NCI-H774 (cell line): ENCODE measurements around the gene TDRD5.
"Not testable (repeated sequence)": the region's sequence is repeated elsewhere in the genome, so short reads cannot be mapped to it uniquely, and the experiment has no call there.

Experiments
- DNase-seq: peaks from one replicate; lab custom pipeline; 2025; lab: John Stamatoyannopoulos, UW

TDRD5 gene

DNA sequence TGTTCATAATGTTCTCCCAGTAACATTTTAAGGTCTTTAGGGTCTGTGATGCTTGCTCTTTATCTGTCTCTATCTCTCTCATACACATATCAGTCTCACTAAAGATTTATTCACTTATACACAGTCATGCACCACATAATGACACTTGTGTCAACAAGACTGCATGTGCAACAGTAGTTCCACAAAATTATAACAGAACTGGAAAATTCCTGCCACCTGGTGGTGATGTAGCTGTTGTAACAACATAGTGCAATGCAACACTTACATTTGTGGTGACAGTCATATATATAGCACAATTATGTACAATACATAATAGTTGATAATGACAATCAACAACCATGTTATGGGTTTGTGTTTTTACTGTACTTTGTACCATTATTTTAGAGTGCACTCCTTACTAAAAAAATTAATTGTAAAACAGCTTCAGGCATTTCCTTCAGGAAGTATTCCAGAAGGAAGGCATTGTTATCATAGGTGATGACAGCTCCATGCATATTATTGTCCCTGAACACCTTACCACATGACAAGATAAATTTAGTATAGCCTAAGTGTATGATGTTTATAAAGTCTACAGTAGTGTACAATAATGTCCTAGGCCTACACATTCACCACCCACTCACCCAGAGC lies 8.1 kb downstream of the TDRD5 start:
- DNase-seq = peak; percentile 23

DNA sequence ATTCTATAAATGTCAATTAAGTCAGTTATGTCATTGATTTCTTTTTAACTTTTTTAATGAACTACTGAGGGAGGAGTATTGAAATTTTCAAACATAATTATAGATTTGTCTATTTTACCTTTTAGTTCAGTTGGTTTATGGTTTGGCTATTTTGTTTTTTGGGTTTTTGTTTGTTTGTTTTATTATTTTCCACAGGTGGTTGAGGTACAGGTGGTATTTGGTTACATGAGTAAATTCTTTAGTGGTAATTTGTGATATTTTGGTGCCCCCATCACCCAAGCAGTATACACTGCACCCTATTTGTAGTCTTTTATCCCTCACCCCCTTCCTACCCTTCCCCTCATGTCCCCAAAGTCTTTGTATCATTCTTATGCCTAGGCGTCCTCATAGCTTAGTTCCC lies 9.5 kb downstream of the TDRD5 start:
- DNase-seq = no peak

DNA sequence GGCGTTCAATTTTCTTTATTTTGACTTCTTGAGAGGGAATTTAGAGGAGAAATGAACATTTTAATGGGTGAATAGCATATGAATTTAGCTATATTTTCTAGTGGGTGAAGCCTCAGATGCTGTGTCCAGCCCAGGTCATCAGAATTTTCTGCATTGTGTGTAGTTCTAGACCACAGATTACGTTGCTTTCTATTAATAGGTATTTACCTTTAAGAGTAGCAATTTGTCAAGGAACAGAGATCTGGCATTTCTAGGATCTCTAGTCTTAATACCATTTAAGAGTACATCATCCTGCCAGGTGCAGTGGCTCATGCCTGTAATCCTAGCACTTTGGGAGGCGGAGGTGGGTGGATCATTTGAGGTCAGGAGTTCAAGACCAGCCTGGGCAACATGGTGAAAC lies 20.7 kb downstream of the TDRD5 start:
- DNase-seq = no peak

DNA sequence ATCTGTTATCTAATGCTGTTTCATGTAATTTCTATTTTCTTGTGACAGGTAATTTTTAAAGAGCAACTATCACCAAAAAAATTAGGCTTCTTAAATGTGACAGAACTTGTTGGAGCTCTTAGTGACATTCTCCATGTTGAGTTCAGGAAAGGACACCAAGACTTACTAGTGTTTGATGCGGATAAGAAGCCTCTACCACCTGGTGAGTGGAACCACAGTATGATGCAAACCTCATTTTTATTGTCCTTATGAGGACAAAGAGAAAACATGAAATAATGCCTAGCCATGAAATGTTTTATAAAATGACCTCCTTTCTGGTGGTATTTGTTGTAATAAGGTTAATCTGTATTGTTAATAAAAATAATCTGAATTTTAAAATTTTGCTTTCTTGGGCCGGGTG lies 39.1 kb downstream of the TDRD5 start:
- DNase-seq = no peak

DNA sequence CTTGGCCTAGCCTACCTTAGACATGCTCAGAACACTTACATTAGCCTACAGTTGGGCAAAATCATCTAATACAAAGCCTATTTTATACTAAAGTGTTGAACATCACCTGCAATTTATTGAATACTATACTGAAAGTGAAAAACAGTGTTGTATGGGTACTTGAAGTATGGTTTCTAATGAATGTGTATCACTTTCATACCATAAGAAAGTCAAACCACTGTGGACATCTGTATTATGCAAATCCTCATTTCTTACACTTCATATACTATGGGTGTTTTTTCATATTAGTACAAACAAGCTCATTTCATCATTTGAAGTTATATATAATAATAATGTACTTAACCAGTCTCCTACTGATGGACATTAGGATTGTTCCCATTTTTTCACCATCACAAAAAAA lies 41.2 kb downstream of the TDRD5 start:
- no peak for DNase-seq

DNA sequence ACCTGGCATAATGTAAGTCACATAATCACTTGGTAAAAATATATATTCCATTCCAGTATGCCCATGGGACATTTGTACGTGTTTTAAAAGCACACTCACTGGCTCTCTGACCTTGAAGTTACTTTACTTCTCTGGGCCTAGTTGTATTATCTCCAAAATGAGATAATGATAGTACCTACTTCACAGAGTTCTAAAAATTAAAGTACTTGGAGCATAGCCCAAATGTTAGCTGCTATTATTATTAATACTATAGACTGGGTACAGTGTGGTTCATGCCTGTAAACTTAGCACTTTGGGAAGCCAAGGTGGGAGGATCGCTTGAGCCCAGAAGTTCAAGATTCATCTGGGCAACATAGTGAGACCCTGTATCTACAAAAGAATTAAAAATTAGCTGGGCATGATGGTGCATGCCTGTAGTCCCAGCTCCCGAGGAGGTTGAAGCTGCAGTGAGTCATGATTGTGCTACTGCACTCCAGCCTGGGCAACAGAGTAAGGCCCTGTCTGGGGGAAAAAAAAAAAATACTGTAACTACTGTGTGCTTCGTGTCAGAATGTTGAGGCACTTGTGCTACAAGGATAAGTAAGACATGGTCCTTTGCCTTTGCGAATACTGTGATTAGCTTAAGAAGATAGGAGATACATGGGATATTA lies 45.7 kb downstream of the TDRD5 start:
- no peak for DNase-seq

DNA sequence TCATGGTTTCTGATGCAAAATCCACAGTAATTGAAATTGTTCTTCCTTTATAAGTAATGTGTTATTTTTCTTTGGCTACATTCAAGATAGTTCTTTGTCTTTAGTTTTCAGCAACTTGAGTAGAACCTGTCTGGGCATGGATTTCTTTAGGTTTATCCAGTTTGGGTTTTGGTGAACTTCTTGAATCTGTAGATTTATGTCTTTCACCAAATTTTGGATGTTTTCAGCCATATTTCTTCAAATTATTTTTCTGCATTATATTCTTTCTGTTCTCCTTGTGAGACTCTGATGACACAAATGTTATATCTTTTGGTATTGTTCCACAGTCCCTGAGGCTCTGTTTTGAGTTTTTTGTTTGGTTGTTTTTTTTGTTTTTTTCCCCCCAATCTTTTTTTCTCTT lies 69.4 kb downstream of the TDRD5 start:
- no peak for DNase-seq

DNA sequence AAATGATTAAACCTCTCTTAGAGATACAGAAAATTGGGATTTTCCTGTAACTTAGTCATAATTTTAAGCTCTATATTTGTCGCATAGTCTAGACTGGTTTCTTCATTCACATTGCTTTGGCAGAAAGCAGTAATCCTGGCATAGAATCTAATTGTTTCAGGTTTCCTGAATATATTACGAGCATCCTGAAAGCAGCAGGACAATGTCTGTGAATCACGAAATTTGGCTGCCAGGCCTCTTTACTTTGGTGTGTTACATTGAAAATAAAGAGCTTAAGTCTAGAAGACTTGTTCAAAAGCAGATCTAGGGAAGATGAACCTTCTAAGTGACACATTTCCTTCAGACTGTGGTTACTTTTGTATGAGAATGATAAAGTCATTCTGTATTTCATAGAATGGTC lies 72.2 kb downstream of the TDRD5 start:
- DNase-seq = no peak

DNA sequence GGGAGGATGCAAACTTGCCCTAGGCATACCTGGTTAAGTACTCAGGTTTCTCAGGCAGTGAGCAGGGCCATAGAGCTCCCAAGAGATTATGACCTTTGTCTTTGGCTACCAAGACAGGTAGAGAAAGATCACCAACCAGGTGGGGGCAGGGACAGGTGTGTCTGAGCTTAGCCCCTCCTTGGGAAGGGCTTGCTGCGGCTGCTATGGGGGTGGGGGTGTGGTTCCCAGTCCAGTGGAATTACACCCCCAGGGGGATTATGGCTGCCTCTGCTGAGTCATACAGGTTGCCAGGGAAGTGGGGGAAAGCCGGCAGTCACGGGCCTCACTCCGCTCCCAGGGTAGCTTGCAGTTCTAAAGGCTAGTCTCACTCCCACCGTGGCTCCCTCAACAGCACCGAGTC lies 86.2 kb downstream of the TDRD5 start:
- no peak for DNase-seq

DNA sequence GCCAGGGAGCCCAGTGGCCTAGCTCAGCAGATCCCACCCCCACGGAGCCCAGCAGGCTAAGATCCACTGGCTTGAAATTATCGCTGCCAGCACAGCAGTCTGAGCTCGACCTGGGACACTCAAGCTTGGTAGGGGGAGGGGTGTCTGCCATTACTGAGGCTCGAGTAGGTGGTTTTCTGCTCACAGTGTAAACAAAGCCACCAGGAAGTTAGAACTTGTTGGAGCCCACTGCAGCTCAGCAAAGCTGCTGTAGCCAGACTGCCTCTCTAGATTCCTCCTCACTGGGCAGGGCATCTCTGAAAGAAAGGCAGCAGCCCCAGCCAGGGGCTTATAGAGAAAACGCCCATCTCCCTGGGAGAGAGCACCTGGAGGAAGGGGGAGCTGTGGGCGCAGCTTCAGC lies 102.9 kb downstream of the TDRD5 start:
- not testable (repeated sequence) for DNase-seq

DNA sequence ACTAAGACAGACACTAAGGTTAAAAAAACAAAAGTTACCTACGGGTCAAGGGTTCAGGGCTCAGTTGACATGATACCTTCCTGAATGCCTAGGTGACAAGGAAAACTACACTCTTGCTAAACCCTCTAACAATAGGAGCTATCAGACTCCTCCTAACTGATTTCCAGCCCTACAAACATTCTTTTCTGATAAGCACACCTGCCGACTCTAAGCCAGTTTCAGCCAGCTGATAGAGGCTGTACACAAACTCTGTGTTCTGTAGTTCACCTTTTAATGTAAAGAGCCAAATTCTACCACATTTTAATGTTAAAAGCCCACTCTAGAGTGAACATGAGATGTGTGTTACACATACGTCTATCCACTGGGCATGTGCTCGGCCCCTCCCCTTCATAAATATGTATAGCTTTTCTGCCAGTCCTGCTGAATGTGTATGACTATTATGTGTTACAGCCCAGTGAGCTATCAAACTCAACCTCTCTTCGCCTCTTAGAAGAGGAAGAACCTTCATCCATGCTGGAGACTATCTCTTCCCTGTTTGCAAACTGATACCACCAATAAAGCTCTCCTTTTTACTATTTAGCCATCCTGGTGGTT lies 111.4 kb downstream of the TDRD5 start:
- no peak for DNase-seq

DNA sequence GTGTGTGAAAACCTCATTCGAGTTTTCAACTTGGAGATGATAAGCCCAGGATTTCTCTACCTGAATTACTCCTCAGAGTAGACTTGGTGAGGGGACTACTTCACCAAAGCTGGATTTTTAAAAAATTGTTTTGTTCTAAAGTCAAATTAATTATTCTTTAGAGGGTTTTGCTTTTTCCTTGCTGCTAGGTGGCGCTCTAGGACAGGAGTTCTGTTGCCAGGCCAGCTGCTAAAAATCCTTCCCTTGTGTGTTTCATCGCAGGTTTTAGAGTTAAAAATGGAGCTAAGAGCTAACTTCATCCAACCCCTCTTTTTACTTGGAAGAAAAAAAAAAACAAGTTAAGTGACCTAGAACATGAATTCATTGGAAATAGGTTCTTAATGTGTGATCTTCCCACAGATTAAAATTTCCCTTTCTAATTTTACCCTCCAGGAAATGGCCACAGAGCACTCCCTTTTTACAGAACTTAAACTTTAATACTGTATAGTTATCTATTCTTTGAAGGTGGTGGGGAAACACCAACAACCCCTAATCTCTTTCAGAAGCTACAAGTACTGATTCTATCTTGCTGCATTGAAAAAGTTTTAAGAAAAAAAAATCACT lies 114.8 kb downstream of the TDRD5 start:
- peak; percentile 45 for DNase-seq

DNA sequence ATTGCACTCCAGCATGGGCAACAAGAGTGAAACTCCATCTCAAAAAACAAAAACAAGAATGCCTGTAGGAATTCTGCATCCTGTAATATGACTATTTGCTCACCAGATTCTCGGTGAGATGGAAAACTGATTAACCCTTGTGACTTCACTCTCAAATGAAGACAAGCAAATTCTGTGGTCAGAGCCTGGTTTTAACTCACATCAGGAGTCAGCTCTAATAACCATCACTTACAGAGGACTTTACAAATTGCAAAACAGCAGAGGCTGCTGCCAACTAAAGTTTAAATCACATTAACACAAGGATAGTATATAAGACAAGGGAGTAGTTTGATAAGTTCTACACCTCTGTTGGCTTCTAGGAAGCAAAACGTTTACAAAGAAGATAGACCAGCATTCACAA lies 115.8 kb downstream of the TDRD5 start:
- no peak for DNase-seq

DNA sequence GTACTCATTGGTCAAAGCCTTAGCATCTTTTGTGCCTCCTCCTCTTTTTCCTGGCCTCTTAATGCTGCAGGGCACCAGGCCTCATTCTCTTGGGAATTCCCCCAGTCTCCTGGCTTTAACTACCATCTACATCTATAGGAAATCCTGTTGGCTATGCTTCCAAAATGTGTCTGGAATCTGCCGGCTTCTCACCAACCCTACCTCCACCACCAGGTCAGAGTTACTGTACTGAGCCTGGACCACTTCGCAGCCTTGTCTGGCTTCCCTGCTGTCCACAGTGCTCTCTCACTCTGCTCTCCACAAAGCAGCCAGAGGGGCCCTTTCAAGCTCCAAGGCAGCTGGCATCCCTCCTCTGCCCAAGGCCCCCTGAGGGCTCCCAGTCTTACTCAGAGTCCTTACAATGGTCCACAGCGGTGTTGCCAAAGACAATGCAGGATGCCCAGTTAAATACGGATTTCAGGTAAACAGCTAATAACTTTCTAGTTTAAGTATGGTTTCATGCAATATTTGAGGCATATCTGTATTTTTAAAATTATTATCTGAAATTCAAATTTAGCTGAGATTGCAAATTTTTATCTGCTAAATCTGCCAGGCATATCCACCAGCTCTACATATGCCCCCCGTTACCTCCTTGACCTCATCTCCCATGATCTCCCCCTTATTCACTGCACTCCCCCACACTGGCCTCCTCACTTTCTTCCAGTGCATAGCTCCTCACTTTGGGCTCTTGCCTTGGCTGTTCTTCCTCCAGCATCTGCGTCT lies 117.0 kb downstream of the TDRD5 start:
- no peak for DNase-seq

DNA sequence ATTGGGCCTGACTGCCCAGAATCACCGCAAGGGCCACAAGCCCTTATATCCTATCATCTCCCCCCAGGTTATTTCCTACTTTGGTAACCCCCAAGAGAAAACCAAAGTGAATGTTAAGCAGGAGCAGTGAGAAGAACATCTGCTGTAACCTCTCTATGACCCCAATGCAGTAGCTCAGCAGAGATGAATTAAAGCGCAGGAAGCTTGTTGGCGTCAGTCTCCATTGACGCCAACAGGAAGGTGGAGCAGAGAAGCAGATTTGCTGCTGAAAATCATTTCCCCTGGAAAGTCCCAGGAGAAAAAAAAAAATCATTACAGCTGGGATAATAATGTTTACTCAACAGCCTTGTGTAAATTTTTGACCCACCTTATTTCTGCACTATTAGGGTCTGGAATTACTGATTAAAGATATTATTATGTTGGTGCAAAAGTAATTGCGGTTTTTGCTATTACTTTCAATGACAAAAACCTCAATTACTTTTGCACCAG lies 118.3 kb downstream of the TDRD5 start:
- no peak for DNase-seq

DNA sequence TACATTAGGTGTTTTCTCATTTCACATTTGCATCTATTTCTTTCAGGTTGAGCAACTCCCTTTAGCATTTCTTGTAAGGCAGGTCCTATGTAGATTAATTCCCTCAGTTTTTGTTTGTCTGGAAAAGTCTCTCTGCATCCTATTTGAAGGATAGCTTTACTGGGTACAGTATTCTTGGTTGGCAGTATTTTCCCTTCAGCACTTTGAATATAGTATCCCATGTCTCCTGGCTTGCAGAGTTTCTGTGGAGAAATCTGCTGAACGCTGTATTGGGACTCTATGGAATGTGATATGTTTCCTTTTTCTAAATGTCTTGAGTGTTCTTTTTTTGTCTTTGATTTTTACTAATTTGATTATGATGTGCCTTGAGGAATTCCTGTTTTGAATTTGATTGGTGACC lies 122.5 kb downstream of the TDRD5 start:
- no peak for DNase-seq

DNA sequence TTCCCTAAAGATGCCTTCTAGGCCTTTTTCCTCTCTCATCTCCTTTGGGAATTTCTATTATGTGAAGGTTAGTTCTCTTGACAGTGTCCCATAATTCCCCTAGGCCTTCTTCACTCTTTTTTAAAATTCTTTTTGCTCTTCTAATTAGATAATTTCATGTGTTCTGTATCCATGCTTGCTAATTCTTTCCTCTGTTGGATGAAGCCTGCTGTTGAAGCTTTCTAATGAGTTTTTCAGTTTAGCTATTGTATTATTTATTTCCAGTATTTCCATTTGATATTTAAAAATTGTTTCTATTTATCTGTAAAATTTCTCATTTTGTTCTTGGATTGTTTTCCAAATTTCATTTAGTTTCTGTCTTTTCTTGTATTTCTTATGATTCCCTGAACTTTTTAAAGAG lies 123.0 kb downstream of the TDRD5 start:
- no peak for DNase-seq

DNA sequence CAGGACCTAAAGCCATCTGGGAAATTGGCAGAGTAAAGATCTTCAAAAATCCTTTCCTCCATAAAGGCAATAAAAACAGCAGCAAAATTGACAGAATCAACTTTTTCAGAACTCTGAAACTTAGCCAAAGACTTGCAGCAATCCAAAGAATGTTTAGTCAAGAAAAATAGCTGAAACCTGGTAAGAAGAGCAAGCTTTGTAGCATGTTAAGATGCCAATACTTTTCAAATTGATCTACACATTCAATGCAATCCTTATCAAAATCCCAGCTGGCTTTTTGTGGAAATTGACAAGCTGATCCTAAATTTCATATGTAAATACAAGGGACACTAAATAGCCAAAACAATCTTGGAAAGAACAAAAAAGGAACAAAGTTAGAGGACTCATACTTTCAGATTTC lies 127.6 kb downstream of the TDRD5 start:
- no peak for DNase-seq

DNA sequence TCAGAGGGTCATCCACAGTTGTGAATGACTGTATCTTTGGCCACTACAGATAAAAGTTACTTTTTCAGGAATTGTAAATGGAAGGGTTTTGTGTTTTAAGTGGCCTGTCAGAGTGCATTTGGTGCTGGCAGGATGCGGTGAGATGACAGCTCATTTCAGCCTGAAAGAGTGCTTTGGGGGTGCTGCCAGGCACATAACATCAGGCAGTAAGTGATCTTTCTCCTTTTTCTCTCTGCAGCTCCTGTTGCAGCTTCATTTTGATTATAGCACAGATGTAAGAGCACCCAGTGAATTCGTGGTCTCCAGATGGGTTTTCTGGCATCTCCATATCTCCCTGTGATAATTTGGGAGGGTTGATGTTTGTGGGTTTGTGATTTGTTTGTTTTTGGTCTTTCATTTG lies 136.6 kb downstream of the TDRD5 start:
- no peak for DNase-seq

DNA sequence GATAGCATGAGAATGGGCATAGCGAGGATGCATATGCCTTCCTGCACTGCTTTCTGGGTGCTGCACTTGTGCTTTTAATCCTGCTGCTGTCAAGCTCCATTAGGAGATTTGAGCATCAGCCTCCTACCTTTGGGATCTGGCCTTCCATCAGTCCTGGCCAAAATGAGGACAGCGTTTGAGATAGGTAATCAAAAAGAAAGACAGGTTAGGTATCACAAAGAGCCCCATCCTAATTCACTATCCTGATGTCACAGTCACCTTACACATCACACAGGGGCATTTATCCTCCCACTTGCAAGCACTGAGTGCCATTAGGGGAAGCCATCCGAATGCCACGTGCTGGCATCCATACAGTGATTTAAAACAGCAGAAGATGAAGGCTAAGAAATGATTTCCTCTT lies 138.2 kb downstream of the TDRD5 start:
- DNase-seq = no peak

DNA sequence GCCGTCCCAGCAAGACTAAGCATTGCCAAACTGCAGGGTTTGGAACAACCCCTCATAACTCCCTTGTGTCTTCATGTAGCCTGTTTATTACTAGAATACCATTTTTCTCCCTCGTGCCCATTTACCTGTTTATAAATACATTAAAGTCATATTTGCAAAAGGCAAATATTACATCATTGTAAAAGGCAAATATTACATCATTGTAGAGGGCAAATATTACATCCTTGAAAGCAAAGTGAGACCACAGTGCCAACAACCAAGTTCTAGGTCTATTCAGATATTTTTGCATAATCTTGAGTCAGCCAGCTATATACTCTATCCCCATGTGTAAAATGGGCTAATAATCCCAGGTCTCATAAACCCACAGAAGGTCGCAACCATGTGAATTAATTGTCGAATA lies 140.0 kb downstream of the TDRD5 start:
- DNase-seq = no peak
